GM12891 (cell line): ENCODE data around the gene CFHR1. TPM values are rescaled to one million over a fixed set of nuclear protein-coding genes. Genes with fewer than 3 reads are reported as not detected.
"Not testable (repeated sequence)": the region's sequence is repeated elsewhere in the genome, so short reads cannot be mapped to it uniquely, and the experiment has no call there.

ENCODE experiments used
- DNase-seq: peaks from one replicate; pipeline ENCODE4 v3.0.0; 2011; ENCODE audit warnings: low spot score; ENCODE audit not compliant: insufficient read length
- FAIRE-seq: peaks from 2 replicates; lab custom pipeline; 2011; peaks lifted over from hg19 to GRCh38; lab: Jason Lieb, UNC
- PAX5 ChIP-seq: IDR thresholded peaks from 2 replicates; pipeline ENCODE4 v1.6.1; 2011; ENCODE audit warnings: low read length, moderate library complexity, mild to moderate bottlenecking; ENCODE audit not compliant: insufficient read depth, severe bottlenecking
- POLR2A ChIP-seq: IDR thresholded peaks from 2 replicates; pipeline ENCODE4 v1.6.1; 2011; ENCODE audit warnings: low read depth, low read length, control low read depth
- POLR2AphosphoS5 ChIP-seq: IDR thresholded peaks from 2 replicates; pipeline ENCODE4 v1.6.1; 2011; ENCODE audit warnings: low read depth, low read length, control low read depth
- POU2F2 ChIP-seq: IDR thresholded peaks from 2 replicates; pipeline ENCODE4 v1.6.1; 2011; ENCODE audit warnings: low read depth, mild to moderate bottlenecking, control low read depth, low read length, moderate library complexity
- SPI1 ChIP-seq: IDR thresholded peaks from 2 replicates; pipeline ENCODE4 v1.6.1; 2011; ENCODE audit warnings: low read depth, low read length, control low read depth
- TAF1 ChIP-seq: IDR thresholded peaks from 2 replicates; pipeline ENCODE4 v1.6.1; 2011; ENCODE audit warnings: low read depth, low read length, control low read depth
- polyA plus RNA-seq: library from polyadenylated mRNA; unstranded; fragments of >200 nt; gene quantifications from one replicate; pipeline ENCODE4 v1.2.1, GENCODE V29; 2012; ENCODE audit warnings: low read depth, missing spikeins, inconsistent platforms; ENCODE audit not compliant: missing spikeins

Gene CFHR1
- polyA plus RNA-seq = not detected

GRCh38 chr1:196819531-196819930, at the start of gene CFHR1:
TSS of gene CFHR1 (plus strand) at chr1:196819731. CDS start at chr1:196819845, 114 bp downstream.
- DNase-seq = not testable (repeated sequence)
- peak; percentile 72 for FAIRE-seq

DNA sequence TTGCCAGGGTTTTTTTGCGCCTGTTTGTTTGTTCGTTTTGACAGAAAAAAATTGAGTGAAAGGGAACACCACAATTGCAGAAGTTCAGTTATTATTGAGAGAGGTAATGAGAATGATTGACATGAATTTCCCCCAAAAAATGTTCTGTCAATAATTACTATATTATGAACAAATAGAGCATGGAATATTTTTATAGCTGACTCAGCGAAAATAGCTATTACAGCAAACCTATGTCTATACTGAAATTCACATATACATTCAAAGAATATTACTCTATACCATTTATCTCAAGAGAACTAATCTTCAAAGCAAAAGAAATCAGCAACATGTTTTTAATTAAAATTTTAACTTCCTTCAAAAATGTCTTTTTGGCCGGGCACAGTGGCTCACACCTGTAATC, 49.7 kb upstream of the CFHR1 start:
- not testable (repeated sequence) for FAIRE-seq, DNase-seq

GRCh38 chr1:196773713-196774112, 45.8 kb upstream of the CFHR1 start:
- no peak for TF ChIP-seq POU2F2
- no peak for TF ChIP-seq TAF1
- TF ChIP-seq PAX5 = no peak
- no peak for TF ChIP-seq POLR2AphosphoS5
- TF ChIP-seq SPI1 = no peak
- TF ChIP-seq POLR2A = no peak
- FAIRE-seq (no peak), DNase-seq (no peak)

GRCh38 chr1:196774175-196774574, 45.4 kb upstream of the CFHR1 start:
- no peak for DNase-seq
- TF ChIP-seq POLR2A (no peak), SPI1 (no peak), TAF1 (no peak), POLR2AphosphoS5 (no peak), POU2F2 (no peak)
- no peak for FAIRE-seq

DNA sequence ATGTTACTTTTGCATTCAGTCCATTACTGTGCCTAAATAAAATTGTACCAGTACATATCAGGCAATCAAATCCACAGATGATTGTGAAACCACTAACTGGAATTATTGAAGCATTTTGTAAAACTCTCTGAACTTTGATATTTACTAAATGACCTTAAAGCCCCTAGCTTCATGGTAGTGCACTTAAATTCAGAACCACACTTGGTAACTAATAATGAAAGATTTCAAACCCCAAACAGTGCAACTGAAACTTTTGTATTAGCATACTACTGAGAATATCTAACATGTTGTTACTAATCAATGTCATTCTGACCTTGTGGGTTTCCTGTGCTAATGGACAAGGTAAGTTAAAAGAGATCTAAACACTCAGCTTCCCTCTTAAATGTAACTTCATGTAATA, 44.9 kb upstream of the CFHR1 start, which contains the start of gene CFHR3:
Gene CFHR3 (plus strand): TSS at position 238 of the 400 bp plus-strand sequence. CDS start 47 bp downstream, at position 285.
- DNase-seq = no peak
- peak; percentile 28 for FAIRE-seq
- no peak for TF ChIP-seq SPI1
- no peak for TF ChIP-seq POLR2A
- no peak for TF ChIP-seq POLR2AphosphoS5
- TF ChIP-seq TAF1 = no peak

GRCh38 chr1:196777603-196778002, 41.9 kb upstream of the CFHR1 start:
- DNase-seq (no peak), FAIRE-seq (no peak)
- TF ChIP-seq POLR2AphosphoS5 (no peak), POLR2A (no peak), SPI1 (no peak), PAX5 (no peak), TAF1 (no peak), POU2F2 (no peak)

- DNase-seq (no peak), FAIRE-seq (no peak)
- TF ChIP-seq POLR2AphosphoS5 = no peak
- TF ChIP-seq TAF1 = no peak
- TF ChIP-seq SPI1 = no peak
- TF ChIP-seq POLR2A = no peak
- TF ChIP-seq PAX5 = no peak
- no peak for TF ChIP-seq POU2F2
Observed at GRCh38 chr1:196779093-196779492, 40.4 kb upstream of the CFHR1 start.

DNA sequence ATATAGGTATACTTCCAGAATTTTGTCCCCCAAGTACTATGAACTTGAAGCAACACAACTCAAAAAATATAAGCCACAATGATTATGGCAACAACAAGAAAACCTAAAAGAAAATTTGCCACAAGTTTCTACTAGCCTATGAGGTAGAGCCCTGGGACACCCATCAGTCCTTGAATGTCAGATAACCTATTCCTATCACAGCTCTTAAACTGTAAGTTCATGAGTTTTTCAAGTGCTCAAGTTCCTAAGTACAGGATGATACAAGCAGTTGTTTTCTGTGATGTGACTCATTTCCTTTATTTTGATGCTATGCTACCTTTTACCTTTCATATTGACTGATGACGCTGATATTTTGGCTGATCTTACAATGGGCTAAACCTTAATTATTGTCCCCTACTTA, 28.3 kb upstream of the CFHR1 start:
- not testable (repeated sequence) for FAIRE-seq, DNase-seq

- not testable (repeated sequence) for FAIRE-seq
Observed at GRCh38 chr1:196794103-196794502, 25.4 kb upstream of the CFHR1 start.

DNA sequence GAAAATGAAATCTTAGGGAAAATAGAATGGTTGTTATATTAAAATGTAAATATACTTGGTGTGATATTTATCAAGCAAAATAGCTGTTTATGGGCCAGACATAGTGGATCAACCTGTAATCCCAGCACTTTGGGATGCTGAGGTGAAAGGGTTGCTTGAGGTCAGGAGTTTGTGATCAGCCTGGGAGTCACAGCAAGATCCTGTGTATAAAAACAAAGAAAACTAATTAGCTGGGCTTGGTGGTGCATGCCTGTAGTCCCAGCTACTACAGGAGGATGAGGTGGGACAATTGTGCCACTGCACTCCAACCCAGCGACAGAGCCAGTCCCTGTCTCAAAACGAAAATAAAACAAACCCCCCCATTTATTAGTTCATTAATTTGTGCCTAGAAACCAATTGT, 21.6 kb upstream of the CFHR1 start:
- TF ChIP-seq POLR2A = no peak
- no peak for TF ChIP-seq SPI1
- no peak for TF ChIP-seq POLR2AphosphoS5
- TF ChIP-seq PAX5 = no peak
- no peak for TF ChIP-seq POU2F2
- no peak for TF ChIP-seq TAF1
- DNase-seq (no peak), FAIRE-seq (no peak)

More at GRCh38 chr1:196794103-196794502, 25.4 kb upstream of the CFHR1 start:
- DNase-seq = not testable (repeated sequence)

DNA sequence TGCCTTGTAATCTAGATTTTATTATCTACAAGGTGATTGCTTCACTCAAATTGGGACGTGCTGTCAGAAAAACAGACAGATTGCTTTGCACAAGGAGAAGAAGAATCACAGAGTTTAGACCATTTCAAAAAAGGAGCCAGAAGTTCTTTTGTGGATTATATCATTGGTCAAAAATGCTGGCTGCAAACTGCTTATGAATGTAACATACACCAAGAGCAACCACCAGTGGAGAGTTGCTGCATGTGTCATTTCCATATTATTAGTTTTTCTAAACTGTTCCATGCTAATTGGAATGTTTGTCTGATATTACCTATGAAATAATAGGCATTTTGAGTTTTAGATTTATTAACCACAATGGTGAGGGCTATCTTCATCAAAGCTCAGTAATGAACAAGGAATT, 17.6 kb upstream of the CFHR1 start:
- not testable (repeated sequence) for DNase-seq, FAIRE-seq
